GM18508 (cell line): Measurements from ENCODE around the gene ZSWIM6.
A peak's percentile ranks its signal among the peaks of the same experiment; 100 is the strongest.

Experiments
- ATAC-seq: cut with Tn5 transposase; IDR thresholded peaks from one replicate; pipeline ENCODE4 v1.9.1; 2021; ENCODE audit warnings: moderate number of reproducible peaks; ENCODE audit not compliant: insufficient read depth, unreplicated experiment

Gene ZSWIM6

GRCh38 chr5:61306531-61307131 is 25.4 kb upstream of the ZSWIM6 start:
- ATAC-seq: no peak

- ATAC-seq: no peak
Observed at GRCh38 chr5:61307191-61307590, 24.9 kb upstream of the ZSWIM6 start.

GRCh38 chr5:61307611-61308010 is 24.4 kb upstream of the ZSWIM6 start:
- ATAC-seq: no peak

GRCh38 chr5:61308712-61309111 is 23.3 kb upstream of the ZSWIM6 start:
- no peak for ATAC-seq

- ATAC-seq: no peak
Observed at GRCh38 chr5:61309115-61309514, 22.9 kb upstream of the ZSWIM6 start.

GRCh38 chr5:61311056-61311610 is 20.9 kb upstream of the ZSWIM6 start:
- no peak for ATAC-seq

GRCh38 chr5:61311836-61312808 is 19.9 kb upstream of the ZSWIM6 start:
- no peak for ATAC-seq

GRCh38 chr5:61313960-61314681 is 17.9 kb upstream of the ZSWIM6 start:
- no peak for ATAC-seq

GRCh38 chr5:61318376-61318775 is 13.7 kb upstream of the ZSWIM6 start:
- no peak for ATAC-seq

GRCh38 chr5:61319388-61320146 is 12.5 kb upstream of the ZSWIM6 start:
- ATAC-seq: peak; percentile 99

GRCh38 chr5:61320860-61321259 is 11.2 kb upstream of the ZSWIM6 start:
- ATAC-seq: no peak

GRCh38 chr5:61321669-61322068 is 10.4 kb upstream of the ZSWIM6 start:
- ATAC-seq: no peak

GRCh38 chr5:61322738-61323725 is 9.0 kb upstream of the ZSWIM6 start:
- no peak for ATAC-seq

GRCh38 chr5:61327760-61328753 is 4.0 kb upstream of the ZSWIM6 start:
- ATAC-seq: peak; percentile 43

GRCh38 chr5:61328791-61329549 is 3.1 kb upstream of the ZSWIM6 start:
- ATAC-seq: no peak

- no peak for ATAC-seq
Observed at GRCh38 chr5:61329550-61330128, 2.4 kb upstream of the ZSWIM6 start.
